Colonic mucosa (tissue), 4 donors: ENCODE data around the gene DSCAML1. TPM values are rescaled to one million over a fixed set of nuclear protein-coding genes. Genes with fewer than 3 reads are reported as not detected.

Source experiments
- DNase-seq: peaks from one replicate; pipeline ENCODE4 v3.0.0-alpha.2; 2020
- H3K27ac ChIP-seq: fragments of 200-600 bp; one replicate; pipeline ENCODE4 v1.8.0; 2021
- H3K27me3 ChIP-seq: fragments of 200-600 bp; one replicate; pipeline ENCODE4 v1.8.0; 2021
- H3K36me3 ChIP-seq: fragments of 200-600 bp; one replicate; pipeline ENCODE4 v1.8.0; 2021
- H3K4me1 ChIP-seq: fragments of 200-600 bp; one replicate; pipeline ENCODE4 v1.8.0; 2021; ENCODE audit warnings: mild to moderate bottlenecking
- H3K4me3 ChIP-seq: fragments of 200-600 bp; one replicate; pipeline ENCODE4 v1.8.0; 2021
- H3K9ac ChIP-seq, 2 donors: one replicate each; pipeline ENCODE4 v1.7.0; 2013; ENCODE audit warnings: control low read depth in 2 of 2, low read depth in 2 of 2, low read length in 2 of 2
- H3K9me3 ChIP-seq: fragments of 200-600 bp; one replicate; pipeline ENCODE4 v1.8.0; 2021
- intact Hi-C: fragments of 100-400 bp; cut with DNase I; formaldehyde crosslinking; loops from one replicate; pipeline ENCODE4 v1.14.1; 2022
- total RNA-seq, 2 donors: library from RNA; stranded (reverse); fragmentation: NEBNext Ultra II Directional in 1 of 2; extraction: Animal tissue kit (Norgen Biotek cat#: 25700) in 1 of 2; gene quantifications; one replicate each; pipeline ENCODE4 v1.2.1, GENCODE V29; 2021
- TF ChIP-seq, protein P1 (sequence below): fragments of 200-600 bp; IDR thresholded peaks from one replicate; pipeline ENCODE4 v1.8.0; 2022; ENCODE audit warnings: antibody characterized with exemption, mild to moderate bottlenecking
- donor health status: healthy.
- donor health status: DM: no; HTN: no; CAD: no.
- donor health status: DM: no; HTN: no; CAD: no.

Gene DSCAML1
- total RNA-seq, 2 donors from 2014 or later: 1.2 to 4.3 TPM

DNA sequence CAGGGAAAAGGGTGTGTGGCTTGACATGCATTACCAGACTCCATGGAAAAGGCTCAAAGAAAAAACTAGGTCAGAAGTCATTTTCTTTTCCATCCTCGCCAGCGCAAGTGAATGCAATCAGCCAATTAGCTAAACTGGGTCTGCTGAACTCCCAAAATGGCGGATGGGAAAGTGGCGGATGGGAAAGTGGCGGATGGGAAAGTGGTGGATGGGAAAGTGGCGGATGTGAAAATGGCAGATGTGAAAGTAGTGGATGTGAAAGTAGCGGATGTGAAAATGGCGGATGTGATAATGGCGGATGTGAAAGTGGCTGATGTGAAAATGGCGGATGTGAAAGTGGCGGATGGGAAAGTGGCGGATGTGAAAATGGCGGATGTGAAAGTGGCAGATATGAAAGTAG is 311.0 kb downstream of the DSCAML1 start:
- H3K9me3 ChIP-seq: no peaks in the 10 kb centered on the region
- no peaks in the 10 kb centered on the region for H3K36me3 ChIP-seq
- H3K27ac ChIP-seq: no peak overlapping the region
- H3K4me3 ChIP-seq: no peak overlapping the region
- DNase-seq: no peak
- H3K9ac ChIP-seq: no peak overlapping the region
- no peaks in the 10 kb centered on the region for H3K27me3 ChIP-seq
- TF ChIP-seq, protein P1, sequence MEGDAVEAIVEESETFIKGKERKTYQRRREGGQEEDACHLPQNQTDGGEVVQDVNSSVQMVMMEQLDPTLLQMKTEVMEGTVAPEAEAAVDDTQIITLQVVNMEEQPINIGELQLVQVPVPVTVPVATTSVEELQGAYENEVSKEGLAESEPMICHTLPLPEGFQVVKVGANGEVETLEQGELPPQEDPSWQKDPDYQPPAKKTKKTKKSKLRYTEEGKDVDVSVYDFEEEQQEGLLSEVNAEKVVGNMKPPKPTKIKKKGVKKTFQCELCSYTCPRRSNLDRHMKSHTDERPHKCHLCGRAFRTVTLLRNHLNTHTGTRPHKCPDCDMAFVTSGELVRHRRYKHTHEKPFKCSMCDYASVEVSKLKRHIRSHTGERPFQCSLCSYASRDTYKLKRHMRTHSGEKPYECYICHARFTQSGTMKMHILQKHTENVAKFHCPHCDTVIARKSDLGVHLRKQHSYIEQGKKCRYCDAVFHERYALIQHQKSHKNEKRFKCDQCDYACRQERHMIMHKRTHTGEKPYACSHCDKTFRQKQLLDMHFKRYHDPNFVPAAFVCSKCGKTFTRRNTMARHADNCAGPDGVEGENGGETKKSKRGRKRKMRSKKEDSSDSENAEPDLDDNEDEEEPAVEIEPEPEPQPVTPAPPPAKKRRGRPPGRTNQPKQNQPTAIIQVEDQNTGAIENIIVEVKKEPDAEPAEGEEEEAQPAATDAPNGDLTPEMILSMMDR: no peak
- H3K4me1 ChIP-seq: no peaks in the 10 kb centered on the region
- intact Hi-C loops: no loop called here

DNA sequence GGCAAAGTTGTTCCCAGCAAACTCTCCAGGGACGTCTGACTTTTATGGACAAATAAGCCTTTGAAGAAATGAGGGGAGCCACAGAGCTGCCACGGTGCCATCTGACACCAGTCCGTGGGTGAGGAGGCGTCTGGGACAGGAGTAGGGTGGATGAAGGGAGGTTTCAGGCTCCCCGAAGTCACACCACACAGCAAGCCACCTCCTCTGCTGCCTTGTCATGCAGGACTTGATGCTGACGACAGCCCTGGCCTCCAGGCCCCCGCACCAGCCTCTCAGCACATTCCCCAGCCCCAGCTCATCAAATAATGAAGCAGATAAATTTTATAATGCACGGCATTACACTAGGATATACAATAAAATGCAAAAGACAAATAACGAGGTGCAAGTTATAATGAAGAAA is 312.9 kb downstream of the DSCAML1 start:
- no peaks in the 10 kb centered on the region for H3K9me3 ChIP-seq
- intact Hi-C loops: no loop called here
- H3K27ac ChIP-seq: no peak overlapping the region
- no peak for DNase-seq
- no peak overlapping the region for H3K9ac ChIP-seq
- no peaks in the 10 kb centered on the region for H3K27me3 ChIP-seq
- no peaks in the 10 kb centered on the region for H3K4me1 ChIP-seq
- TF ChIP-seq, protein P1: no peak
- H3K36me3 ChIP-seq: no peaks in the 10 kb centered on the region
- H3K4me3 ChIP-seq: no peak overlapping the region

DNA sequence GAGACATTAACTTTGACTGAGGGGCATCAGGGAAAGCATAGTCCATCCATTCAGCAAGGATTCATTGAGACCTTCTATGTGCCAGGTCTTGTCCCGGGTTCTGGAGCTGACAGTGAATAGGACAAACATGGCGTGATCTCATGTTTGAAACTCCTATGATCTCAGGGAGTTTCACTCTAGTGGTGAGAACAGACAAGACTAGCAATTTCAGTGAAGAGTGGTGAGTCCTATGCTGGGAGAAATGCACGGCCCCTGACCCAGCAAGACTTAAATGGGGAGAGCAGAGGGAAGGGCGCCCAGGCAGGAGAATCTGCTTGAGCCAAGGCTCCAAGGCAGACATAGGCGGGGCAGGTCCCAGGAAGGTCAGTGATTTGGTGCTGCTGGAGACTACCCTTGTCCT is 313.6 kb downstream of the DSCAML1 start:
- Histone ChIP-seq H3K9me3 (no peaks in the 10 kb centered on the region), H3K9ac (no peak overlapping the region), H3K4me1 (no peaks in the 10 kb centered on the region), H3K27me3 (no peaks in the 10 kb centered on the region), H3K27ac (no peak overlapping the region), H3K36me3 (no peaks in the 10 kb centered on the region), H3K4me3 (no peak overlapping the region)
- intact Hi-C loops: no loop called here
- DNase-seq: no peak
- TF ChIP-seq, protein P1: no peak

DNA sequence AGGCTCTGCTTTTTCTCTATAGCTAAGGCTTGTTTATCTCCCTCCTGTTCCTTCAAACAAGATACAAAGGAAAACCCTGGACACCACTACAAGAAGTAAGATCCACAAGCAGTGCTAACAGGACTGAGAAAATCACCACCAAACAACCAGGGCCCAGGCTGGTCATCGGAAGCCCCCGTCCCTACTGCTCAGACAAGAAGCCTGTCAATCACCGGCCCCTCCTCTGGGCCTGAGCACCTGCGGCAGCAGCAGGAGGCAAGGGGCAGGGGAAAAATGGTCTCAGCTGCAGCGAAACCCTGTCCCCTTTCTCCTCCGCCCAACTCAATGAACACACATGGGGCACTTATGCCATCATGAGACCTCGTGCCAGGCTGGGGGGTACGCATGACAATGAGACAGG is 314.1 kb downstream of the DSCAML1 start:
- Histone ChIP-seq H3K27ac (no peak overlapping the region), H3K9me3 (no peaks in the 10 kb centered on the region), H3K9ac (no peak overlapping the region), H3K27me3 (no peaks in the 10 kb centered on the region), H3K36me3 (no peaks in the 10 kb centered on the region), H3K4me1 (no peaks in the 10 kb centered on the region), H3K4me3 (no peak overlapping the region)
- TF ChIP-seq, protein P1: no peak
- no peak for DNase-seq
- intact Hi-C loops: no loop called here

DNA sequence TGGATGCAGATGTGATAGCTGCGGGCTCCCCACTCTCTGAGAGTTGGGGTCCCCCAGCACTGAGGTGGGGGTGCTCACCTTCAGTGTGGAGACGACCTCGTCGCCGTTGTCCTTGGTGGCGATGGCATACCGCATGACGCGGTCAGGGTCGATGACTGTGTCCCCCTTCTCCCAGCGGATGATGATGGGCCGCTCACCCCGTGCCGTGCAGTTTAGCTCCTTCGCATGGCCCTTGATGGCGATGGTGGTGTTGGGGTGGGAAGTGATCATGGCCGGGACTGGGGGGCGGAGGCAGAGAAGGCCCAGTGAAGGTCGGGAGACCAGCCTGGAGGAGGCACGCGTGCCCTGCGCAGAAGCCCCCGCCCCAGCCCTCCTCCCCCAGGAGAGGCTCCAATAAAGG is 315.1 kb downstream of the DSCAML1 start:
- Histone ChIP-seq H3K9ac (no peak overlapping the region), H3K27ac (no peak overlapping the region), H3K9me3 (no peaks in the 10 kb centered on the region), H3K36me3 (no peaks in the 10 kb centered on the region), H3K4me3 (no peak overlapping the region), H3K4me1 (no peaks in the 10 kb centered on the region), H3K27me3 (no peaks in the 10 kb centered on the region)
- TF ChIP-seq, protein P1: no peak
- DNase-seq: no peak
- intact Hi-C loops: no loop called here

DNA sequence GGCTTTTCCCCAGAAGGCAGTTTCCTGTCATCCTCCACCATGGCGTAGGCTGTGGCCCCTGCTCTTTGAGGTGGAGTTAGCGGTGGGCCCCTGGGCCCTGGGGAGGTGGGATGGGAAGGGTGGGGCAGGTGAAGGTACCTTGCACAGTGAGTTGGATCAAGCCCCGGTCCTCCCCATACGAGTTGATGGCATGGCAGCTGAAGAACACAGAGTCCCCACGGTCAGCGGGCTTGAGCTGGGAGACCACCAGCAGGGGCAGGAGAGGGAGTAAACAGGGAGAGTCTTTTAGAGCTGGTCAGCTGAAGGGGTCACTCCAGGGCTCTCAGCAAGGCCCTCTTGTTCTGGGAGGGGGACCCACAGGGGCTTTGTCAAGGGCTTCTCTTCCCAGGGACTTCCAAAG is 316.0 kb downstream of the DSCAML1 start:
- no peak for DNase-seq

More for the DNA sequence above, 316.0 kb downstream of the DSCAML1 start:
- Histone ChIP-seq H3K9ac (no peak overlapping the region), H3K27me3 (no peaks in the 10 kb centered on the region), H3K9me3 (no peaks in the 10 kb centered on the region), H3K4me1 (no peaks in the 10 kb centered on the region), H3K36me3 (no peaks in the 10 kb centered on the region), H3K27ac (no peak overlapping the region), H3K4me3 (no peak overlapping the region)
- TF ChIP-seq, protein P1: no peak
- intact Hi-C loops: no loop called here
